GM18499 (cell line): ENCODE measurements around the gene PPP1R10.
"Not testable (repeated sequence)": the region's sequence is repeated elsewhere in the genome, so short reads cannot be mapped to it uniquely, and the experiment has no call there.

ENCODE experiments used
- ATAC-seq: cut with Tn5 transposase; IDR thresholded peaks from one replicate; pipeline ENCODE4 v1.9.1; 2021; ENCODE audit warnings: moderate number of reproducible peaks; ENCODE audit not compliant: insufficient read depth, unreplicated experiment

PPP1R10 gene

GRCh38 chr6:30616811-30617564, at the start of gene PPP1R10:
TSS of gene PPP1R10 (minus strand) at chr6:30617243. CDS start at chr6:30609944, 7,299 bp downstream.
- peak; percentile 59 for ATAC-seq

GRCh38 chr6:30666300-30666699, 49.3 kb upstream of the PPP1R10 start:
- not testable (repeated sequence) for ATAC-seq

- ATAC-seq: no peak
These were observed 48.1 kb upstream of the PPP1R10 start for GRCh38 chr6:30664994-30665767.

- ATAC-seq: not testable (repeated sequence)
These were observed 40.9 kb upstream of the PPP1R10 start for GRCh38 chr6:30657922-30658321.

GRCh38 chr6:30657454-30657853, 40.4 kb upstream of the PPP1R10 start:
- no peak for ATAC-seq

- ATAC-seq: no peak
These were observed 39.5 kb upstream of the PPP1R10 start for GRCh38 chr6:30656513-30656912.

- no peak for ATAC-seq
These were observed 38.7 kb upstream of the PPP1R10 start for GRCh38 chr6:30655743-30656094.

- no peak for ATAC-seq
These were observed 38.0 kb upstream of the PPP1R10 start for GRCh38 chr6:30654798-30655742.

- ATAC-seq: no peak
These were observed 34.1 kb upstream of the PPP1R10 start for GRCh38 chr6:30651143-30651542.

GRCh38 chr6:30647242-30648116, 30.4 kb upstream of the PPP1R10 start:
- no peak for ATAC-seq

- no peak for ATAC-seq
These were observed 29.6 kb upstream of the PPP1R10 start, which contains the start of gene C6orf136 for GRCh38 chr6:30646450-30647241. TSS of gene C6orf136 (plus strand) at chr6:30647133. CDS start at chr6:30647232, 99 bp downstream.

GRCh38 chr6:30645989-30646388, 28.9 kb upstream of the PPP1R10 start:
- ATAC-seq: no peak

GRCh38 chr6:30644769-30645168, 27.7 kb upstream of the PPP1R10 start:
- no peak for ATAC-seq

- ATAC-seq: no peak
These were observed 26.6 kb upstream of the PPP1R10 start for GRCh38 chr6:30643656-30644055.

GRCh38 chr6:30641048-30641447, 24.0 kb upstream of the PPP1R10 start:
- ATAC-seq: no peak

- ATAC-seq: no peak
These were observed 23.4 kb upstream of the PPP1R10 start for GRCh38 chr6:30640481-30640880.

GRCh38 chr6:30635834-30636233, 18.8 kb upstream of the PPP1R10 start:
- no peak for ATAC-seq

- no peak for ATAC-seq
These were observed 9.7 kb upstream of the PPP1R10 start, which contains the start of gene ATAT1 for GRCh38 chr6:30626484-30627366. TSS of gene ATAT1 (plus strand) at chr6:30626874.
